H1 (cell line): ENCODE results near the gene RASGRF1. TPM values are rescaled to one million over a fixed set of nuclear protein-coding genes. Genes with fewer than 3 reads are reported as not detected.

Experiments
- ATF3 ChIP-seq: IDR thresholded peaks from 2 replicates; pipeline ENCODE4 v1.6.1; 2011; ENCODE audit warnings: low read depth, mild to moderate bottlenecking, low read length; ENCODE audit not compliant: insufficient read depth
- FOSL1 ChIP-seq: IDR thresholded peaks from 2 replicates; pipeline ENCODE4 v1.6.1; 2011; ENCODE audit warnings: mild to moderate bottlenecking, low read depth, low read length, moderate library complexity; ENCODE audit not compliant: insufficient read depth
- HDAC6 ChIP-seq: IDR thresholded peaks from one replicate; pipeline ENCODE4 v1.7.1; 2012; ENCODE audit warnings: low read depth, mild to moderate bottlenecking, inconsistent platforms, low read length, moderate library complexity
- NRF1 ChIP-seq: IDR thresholded peaks from 2 replicates; pipeline ENCODE4 v1.6.1; 2011; ENCODE audit warnings: mild to moderate bottlenecking, low read depth, low read length, improper control_type of control experiment
- POU5F1 ChIP-seq: IDR thresholded peaks from 2 replicates; pipeline ENCODE4 v1.6.1; 2011; ENCODE audit warnings: low read depth, mild to moderate bottlenecking, low read length, moderate library complexity
- SAP30 ChIP-seq: fragments of 300-600 bp; sonication (generic); IDR thresholded peaks from 2 replicates; pipeline ENCODE4 v1.7.1; 2012; ENCODE audit warnings: low read length, moderate library complexity, mild to moderate bottlenecking, inconsistent platforms; ENCODE audit not compliant: insufficient read depth, insufficient replicate concordance
- SP2 ChIP-seq: IDR thresholded peaks from 2 replicates; pipeline ENCODE4 v1.6.1; 2012; ENCODE audit warnings: mild to moderate bottlenecking, low read length, inconsistent platforms
- TBP ChIP-seq: IDR thresholded peaks from 2 replicates; pipeline ENCODE4 v1.6.1; 2011; ENCODE audit warnings: low read depth, low read length, improper control_type of control experiment
- polyA plus RNA-seq, 7 experiments: library from polyadenylated mRNA; depleted of rRNA in 3 of 7; stranded (reverse) in 5 of 7; unstranded in 2 of 7; fragments of >200 nt in 5 of 7; fragments of 200-250 nt in 2 of 7; gene quantifications; 1 replicate in 5 of 7; 2 replicates in 1 of 7; 4 replicates in 1 of 7; pipeline versions ENCODE4 v1.2.1 to v1.2.3, GENCODE V29; 2011 to 2013; ENCODE audit warnings: missing spikeins in 2 of 7, mixed read lengths in 2 of 7
- total RNA-seq: library from RNA; stranded (reverse); fragmentation: NEBNext Ultra II Directional; extraction: Animal tissue kit (Norgen Biotek cat#: 25700); gene quantifications from 2 replicates; pipeline ENCODE4 v1.2.1, GENCODE V29; 2021

RASGRF1 gene
- total and polyA plus RNA-seq, 2 of the 8 experiments (the other 6 are each of a cell fraction or from before 2014, with no cell fraction given) = 0.42 to 0.67 TPM

- TF ChIP-seq FOSL1 = no peak
- no peak for TF ChIP-seq HDAC6
- TF ChIP-seq SAP30 = no peak
- no peak for TF ChIP-seq POU5F1
- no peak for TF ChIP-seq SP2
- TF ChIP-seq NRF1 = no peak
- TF ChIP-seq TBP = no peak
- no peak for TF ChIP-seq ATF3
These were observed 26.1 kb downstream of the RASGRF1 start (continued) for GRCh38 chr15:79064496-79064895.
